Vagina (tissue), 2 donors: ENCODE results near the gene FKBP10.

ENCODE experiments used
- POLR2A ChIP-seq, 2 donors: fragments of 450-650 bp; IDR thresholded peaks; one replicate each; pipeline ENCODE4 v1.6.1; 2017; ENCODE audit warnings: antibody characterized with exemption in 2 of 2, mild to moderate bottlenecking in 2 of 2, moderate library complexity in 2 of 2
- POLR2AphosphoS5 ChIP-seq, 2 donors: sonication (generic); formaldehyde crosslinking; IDR thresholded peaks; one replicate each; pipeline ENCODE4 v1.9.0; 2017; ENCODE audit warnings: antibody characterized with exemption in 2 of 2, mild to moderate bottlenecking in 2 of 2, low read depth in 1 of 2; ENCODE audit not compliant: insufficient read depth in 1 of 2
- TF ChIP-seq, protein P1 (sequence below), 3 experiments: fragments of 450-650 bp in 2 of 3; fragments of 200-600 bp in 1 of 3; sonication (generic) in 1 of 3; IDR thresholded peaks; one replicate each; pipeline ENCODE4 v1.5.1; 2017 to 2019; ENCODE audit warnings: antibody characterized with exemption in 3 of 3, mild to moderate bottlenecking in 2 of 3, moderate library complexity in 2 of 3

DNA sequence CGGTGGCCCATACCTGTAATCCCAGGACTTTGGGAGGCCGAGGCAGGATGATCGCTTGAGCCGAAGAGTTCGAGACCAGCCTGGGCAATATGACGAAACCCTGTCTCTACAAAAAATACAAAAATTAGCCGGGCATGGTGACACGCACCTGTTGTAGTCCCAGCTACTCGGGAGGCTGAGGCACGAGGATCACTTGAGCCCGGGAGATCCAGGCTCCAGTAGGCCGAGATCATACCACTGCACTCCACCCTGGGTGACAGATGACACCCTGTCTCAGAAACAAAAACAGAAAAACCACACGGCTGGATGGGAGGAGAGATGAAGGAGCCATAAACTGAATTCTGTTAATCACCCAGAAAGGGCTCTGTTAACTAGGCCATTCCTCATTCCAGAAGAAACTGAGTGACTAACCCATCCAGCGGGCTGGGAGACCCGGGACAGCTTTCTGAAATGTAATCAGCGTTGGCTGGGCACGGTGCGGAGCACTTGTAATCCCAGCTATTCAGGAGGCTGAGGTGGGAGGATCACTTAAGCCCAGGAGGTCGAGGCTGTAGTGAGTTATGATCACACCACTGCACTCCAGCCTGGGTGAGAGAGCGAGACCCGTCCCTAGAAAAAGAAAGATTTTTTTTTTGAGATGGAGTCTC lies 23.9 kb downstream of the FKBP10 start:
- TF ChIP-seq POLR2AphosphoS5 (IDR thresholded peaks at IDR 0.05; ENCODE audit: insufficient read depth in 1 of 2, low read depth in 1 of 2) (no peak), POLR2A (IDR thresholded peaks at IDR 0.05) (no peak)
- TF ChIP-seq, protein P1, sequence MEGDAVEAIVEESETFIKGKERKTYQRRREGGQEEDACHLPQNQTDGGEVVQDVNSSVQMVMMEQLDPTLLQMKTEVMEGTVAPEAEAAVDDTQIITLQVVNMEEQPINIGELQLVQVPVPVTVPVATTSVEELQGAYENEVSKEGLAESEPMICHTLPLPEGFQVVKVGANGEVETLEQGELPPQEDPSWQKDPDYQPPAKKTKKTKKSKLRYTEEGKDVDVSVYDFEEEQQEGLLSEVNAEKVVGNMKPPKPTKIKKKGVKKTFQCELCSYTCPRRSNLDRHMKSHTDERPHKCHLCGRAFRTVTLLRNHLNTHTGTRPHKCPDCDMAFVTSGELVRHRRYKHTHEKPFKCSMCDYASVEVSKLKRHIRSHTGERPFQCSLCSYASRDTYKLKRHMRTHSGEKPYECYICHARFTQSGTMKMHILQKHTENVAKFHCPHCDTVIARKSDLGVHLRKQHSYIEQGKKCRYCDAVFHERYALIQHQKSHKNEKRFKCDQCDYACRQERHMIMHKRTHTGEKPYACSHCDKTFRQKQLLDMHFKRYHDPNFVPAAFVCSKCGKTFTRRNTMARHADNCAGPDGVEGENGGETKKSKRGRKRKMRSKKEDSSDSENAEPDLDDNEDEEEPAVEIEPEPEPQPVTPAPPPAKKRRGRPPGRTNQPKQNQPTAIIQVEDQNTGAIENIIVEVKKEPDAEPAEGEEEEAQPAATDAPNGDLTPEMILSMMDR (IDR thresholded peaks at IDR 0.05): no peak
